Gastrocnemius medialis (tissue), 4 donors: Measurements from ENCODE around the gene G6PC2. TPM values are rescaled to one million over a fixed set of nuclear protein-coding genes. Genes with fewer than 3 reads are reported as not detected.

Experiments
- ATAC-seq, 2 donors: fragments of 150-250 bp; one replicate each; pipeline ENCODE4 v1.9.1; 2016
- DNase-seq, 2 donors: peaks; one replicate each; pipeline ENCODE4 v3.0.0-alpha.2; 2019
- H3K27ac ChIP-seq, 4 donors: fragments of 200-600 bp; sonication (generic); 1 replicate in 1 of 4; 2 replicates in 3 of 4; pipeline ENCODE4 v1.5.1; 2016 to 2018; ENCODE audit warnings: mild to moderate bottlenecking in 2 of 4, moderate library complexity in 1 of 4
- H3K27me3 ChIP-seq, 3 donors: fragments of 200-600 bp; sonication (generic) in 2 of 3; 1 replicate in 1 of 3; 2 replicates in 2 of 3; pipeline versions ENCODE4 v1.5.1 to v1.6.0; 2016 to 2019; ENCODE audit warnings: mild to moderate bottlenecking in 1 of 3, moderate library complexity in 1 of 3
- H3K36me3 ChIP-seq, 2 donors: fragments of 200-600 bp; sonication (generic) in 1 of 2; one replicate each; pipeline ENCODE4 v1.5.1; 2017 to 2018
- H3K4me1 ChIP-seq, 2 donors: fragments of 200-600 bp; sonication (generic) in 1 of 2; one replicate each; pipeline ENCODE4 v1.5.1; 2016 to 2017; ENCODE audit warnings: mild to moderate bottlenecking in 2 of 2
- H3K4me3 ChIP-seq, 4 donors: fragments of 200-600 bp; sonication (generic) in 3 of 4; 1 replicate in 1 of 4; 2 replicates in 3 of 4; pipeline ENCODE4 v1.5.1; 2016 to 2019; ENCODE audit warnings: mild to moderate bottlenecking in 2 of 4
- H3K9me3 ChIP-seq, 3 donors: fragments of 200-600 bp; sonication (generic) in 2 of 3; 1 replicate in 1 of 3; 2 replicates in 2 of 3; pipeline ENCODE4 v1.5.1; 2016 to 2019
- POLR2A ChIP-seq, 2 donors: fragments of 450-650 bp; IDR thresholded peaks; one replicate each; pipeline ENCODE4 v1.6.1; 2017; ENCODE audit warnings: antibody characterized with exemption in 2 of 2, mild to moderate bottlenecking in 2 of 2, moderate library complexity in 2 of 2
- in situ Hi-C, 4 donors: fragments of 200-750 bp; cut with MboI; loops; one replicate each; pipeline versions ENCODE4 v1.15.0 to v1.8.0; 2017; ENCODE audit warnings: low sequenced_read_pairs in 4 of 4
- intact Hi-C: fragments of 100-400 bp; cut with DNase I; formaldehyde crosslinking; loops from one replicate; pipeline ENCODE4 v1.15.1; 2023; ENCODE audit warnings: low total_unique reads
- total RNA-seq, 4 donors: library from RNA; depleted of rRNA; stranded (reverse); fragments of >200 nt; gene quantifications; one replicate each; pipeline versions ENCODE4 v1.1.0 to v1.2.3, GENCODE V29; 2016
- TF ChIP-seq, protein P1 (sequence below), 5 experiments: fragments of 450-650 bp in 3 of 5; fragments of 200-600 bp in 2 of 5; sonication (generic) in 2 of 5; IDR thresholded peaks in 4 of 5; conservative IDR thresholded peaks in 1 of 5; 1 replicate in 4 of 5; 2 replicates in 1 of 5; pipeline ENCODE4 v1.5.1; 2016 to 2019; ENCODE audit warnings: antibody characterized with exemption in 5 of 5, mild to moderate bottlenecking in 3 of 5, moderate library complexity in 3 of 5

Gene G6PC2
- total RNA-seq, 4 donors from 2014 or later = not detected

DNA sequence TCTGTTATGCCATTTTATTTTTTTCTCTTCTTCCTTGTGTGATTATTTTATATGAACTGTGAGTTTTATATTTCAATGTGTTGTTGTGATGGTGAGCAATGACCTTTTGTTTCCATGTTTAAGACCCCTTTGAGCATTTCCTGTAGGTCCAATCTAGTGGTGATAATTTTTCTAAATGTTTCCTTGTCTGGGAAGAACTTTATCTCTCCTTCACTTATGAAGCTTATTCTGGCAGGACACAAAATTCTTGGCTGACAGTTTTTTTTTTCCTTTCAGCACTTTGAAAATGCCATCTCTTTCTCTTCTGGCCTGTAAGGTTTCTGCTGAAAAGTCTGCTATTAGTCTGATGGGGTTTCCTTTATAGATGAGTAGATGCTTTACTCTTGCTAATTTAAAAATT lies 53.2 kb downstream of the G6PC2 start:
- in situ Hi-C loops = loop anchor here in 2 of 4 donors (10.0 to 25.0 kb wide), 2 partner anchors 181 to 183 kb away; no protein-coding TSS in a partner anchor
- no peak for TF ChIP-seq POLR2A (IDR thresholded peaks at IDR 0.05)
- TF ChIP-seq, protein P1, sequence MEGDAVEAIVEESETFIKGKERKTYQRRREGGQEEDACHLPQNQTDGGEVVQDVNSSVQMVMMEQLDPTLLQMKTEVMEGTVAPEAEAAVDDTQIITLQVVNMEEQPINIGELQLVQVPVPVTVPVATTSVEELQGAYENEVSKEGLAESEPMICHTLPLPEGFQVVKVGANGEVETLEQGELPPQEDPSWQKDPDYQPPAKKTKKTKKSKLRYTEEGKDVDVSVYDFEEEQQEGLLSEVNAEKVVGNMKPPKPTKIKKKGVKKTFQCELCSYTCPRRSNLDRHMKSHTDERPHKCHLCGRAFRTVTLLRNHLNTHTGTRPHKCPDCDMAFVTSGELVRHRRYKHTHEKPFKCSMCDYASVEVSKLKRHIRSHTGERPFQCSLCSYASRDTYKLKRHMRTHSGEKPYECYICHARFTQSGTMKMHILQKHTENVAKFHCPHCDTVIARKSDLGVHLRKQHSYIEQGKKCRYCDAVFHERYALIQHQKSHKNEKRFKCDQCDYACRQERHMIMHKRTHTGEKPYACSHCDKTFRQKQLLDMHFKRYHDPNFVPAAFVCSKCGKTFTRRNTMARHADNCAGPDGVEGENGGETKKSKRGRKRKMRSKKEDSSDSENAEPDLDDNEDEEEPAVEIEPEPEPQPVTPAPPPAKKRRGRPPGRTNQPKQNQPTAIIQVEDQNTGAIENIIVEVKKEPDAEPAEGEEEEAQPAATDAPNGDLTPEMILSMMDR (IDR thresholded peaks at IDR 0.05 in 4 of 5, conservative IDR thresholded peaks at IDR 0.05 in 1 of 5) = no peak
- no peak overlapping the region for H3K27ac ChIP-seq

DNA sequence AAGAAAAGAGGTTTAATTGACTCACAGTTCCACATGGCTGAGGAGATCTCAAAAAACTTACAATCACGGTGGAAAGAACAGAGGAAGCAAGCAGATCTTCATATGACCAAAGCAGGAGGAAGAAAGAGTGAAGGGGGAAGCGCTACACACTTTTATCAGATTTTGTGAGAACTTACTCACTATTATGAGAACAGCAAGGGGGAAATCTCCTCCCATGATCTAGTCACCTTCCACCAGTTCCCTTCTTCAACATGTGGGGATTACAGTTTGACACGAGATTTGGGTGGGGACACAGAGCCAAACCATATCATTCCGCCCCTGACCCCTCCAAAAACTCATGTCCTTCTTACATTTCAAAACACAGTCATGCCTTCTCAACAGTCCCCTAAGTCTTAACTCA lies 54.2 kb downstream of the G6PC2 start:
- Histone ChIP-seq H3K27ac (no peak overlapping the region), H3K27me3 (no peaks in the 10 kb centered on the region), H3K4me3 (no peak overlapping the region), H3K36me3 (no peaks in the 10 kb centered on the region), H3K4me1 (no peaks in the 10 kb centered on the region), H3K9me3 (no peaks in the 10 kb centered on the region)
- DNase-seq (no peak), ATAC-seq (no peak)
- in situ Hi-C loops (loop anchor here in 2 of 4 donors (10.0 to 25.0 kb wide), 2 partner anchors 179 to 182 kb away; no protein-coding TSS in a partner anchor), intact Hi-C loops (no loop called here)
- no peak for TF ChIP-seq POLR2A (IDR thresholded peaks at IDR 0.05)
- TF ChIP-seq, protein P1 (IDR thresholded peaks at IDR 0.05 in 4 of 5, conservative IDR thresholded peaks at IDR 0.05 in 1 of 5) = no peak

More for the DNA sequence above, 53.2 kb downstream of the G6PC2 start:
- Histone ChIP-seq H3K36me3 (no peaks in the 10 kb centered on the region), H3K9me3 (no peaks in the 10 kb centered on the region), H3K27me3 (no peaks in the 10 kb centered on the region), H3K4me1 (no peaks in the 10 kb centered on the region), H3K4me3 (no peak overlapping the region)
- no peak for ATAC-seq
- intact Hi-C loops = no loop called here
- DNase-seq = no peak

DNA sequence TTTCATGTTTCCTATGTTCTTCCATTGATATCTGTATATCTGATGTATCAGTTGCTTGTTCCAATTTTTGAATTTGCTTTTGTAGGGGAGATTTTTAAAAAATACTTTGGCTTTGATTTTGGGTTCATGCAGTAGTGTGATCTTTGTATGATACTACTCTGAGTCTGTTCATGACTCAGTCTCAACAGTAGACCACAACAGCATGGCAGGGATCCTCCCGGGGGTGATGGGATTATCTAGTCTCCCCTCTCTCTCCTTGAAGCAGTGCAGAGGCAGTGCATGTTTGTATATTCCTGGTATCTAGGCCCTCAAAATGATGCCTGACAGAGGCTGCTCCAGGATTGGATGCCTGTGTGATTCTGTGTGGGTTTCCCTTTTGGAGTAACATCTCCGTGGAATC lies 55.3 kb downstream of the G6PC2 start:
- no peaks in the 10 kb centered on the region for H3K4me1 ChIP-seq
- no peaks in the 10 kb centered on the region for H3K36me3 ChIP-seq
- intact Hi-C loops (no loop called here), in situ Hi-C loops (loop anchor here in 2 of 4 donors (10.0 to 25.0 kb wide), 2 partner anchors 178 to 181 kb away; no protein-coding TSS in a partner anchor)
- no peaks in the 10 kb centered on the region for H3K27me3 ChIP-seq
- H3K27ac ChIP-seq = no peak overlapping the region
- no peak for TF ChIP-seq POLR2A (IDR thresholded peaks at IDR 0.05)
- TF ChIP-seq, protein P1 (IDR thresholded peaks at IDR 0.05 in 4 of 5, conservative IDR thresholded peaks at IDR 0.05 in 1 of 5) = no peak
- no peak overlapping the region for H3K4me3 ChIP-seq
- ATAC-seq (no peak), DNase-seq (no peak)
- no peaks in the 10 kb centered on the region for H3K9me3 ChIP-seq

Other genes starting within 250 kb of the G6PC2 start
- 10 to 100 TPM in 1 of 4 donors, 1 to 10 TPM in 3; 5.0 to 16.1 (median 6.4) TPM for gene NOSTRIN, start 98.7 kb upstream of the G6PC2 start, total RNA-seq
- not detected for gene SPC25, start 10.9 kb upstream of the G6PC2 start, total RNA-seq
- under 1 TPM in 3 of 4 donors, not detected in 1; 0.10 to 0.24 (median 0.12) TPM for gene ABCB11, start 130.0 kb downstream of the G6PC2 start, total RNA-seq
- gene DHRS9, start 168.3 kb downstream of the G6PC2 start, total RNA-seq = under 1 TPM in 3 of 4 donors, not detected in 1; 0.23 to 0.68 (median 0.33) TPM